Neutrophil (primary cell): ENCODE measurements around the gene DPP7.

Source experiments
- H3K27ac ChIP-seq: fragments of 200-600 bp; sonication (generic); 2 replicates; pipeline ENCODE4 v1.5.1; 2016; ENCODE audit warnings: mild to moderate bottlenecking, moderate library complexity
- H3K27me3 ChIP-seq: fragments of 200-600 bp; sonication (generic); 2 replicates; pipeline ENCODE4 v1.6.0; 2016; ENCODE audit warnings: mild to moderate bottlenecking
- H3K36me3 ChIP-seq: fragments of 200-600 bp; sonication (generic); 2 replicates; pipeline ENCODE4 v1.5.1; 2017
- H3K4me1 ChIP-seq, 2 experiments: fragments of 200-600 bp in 1 of 2; sonication (generic) in 1 of 2; 1 replicate in 1 of 2; 2 replicates in 1 of 2; pipeline versions ENCODE4 v1.5.1 to v1.6.1; 2013 to 2016; ENCODE audit warnings: low read depth in 1 of 2, low read length in 1 of 2, mild to moderate bottlenecking in 1 of 2, moderate library complexity in 1 of 2; ENCODE audit not compliant: control insufficient read depth in 1 of 2, insufficient read depth in 1 of 2
- H3K4me3 ChIP-seq, 2 experiments: fragments of 200-600 bp in 1 of 2; sonication (generic) in 1 of 2; 1 replicate in 1 of 2; 2 replicates in 1 of 2; pipeline ENCODE4 v1.5.1; 2013 to 2016; ENCODE audit warnings: low read depth in 1 of 2, low read length in 1 of 2, mild to moderate bottlenecking in 1 of 2, moderate library complexity in 1 of 2
- H3K9me3 ChIP-seq: fragments of 200-600 bp; sonication (generic); 2 replicates; pipeline ENCODE4 v1.5.1; 2016
- CTCF ChIP-seq: fragments of 200-600 bp; sonication (generic); IDR thresholded peaks from 2 replicates; pipeline ENCODE4 v1.5.1; 2016; ENCODE audit warnings: antibody characterized with exemption

Gene DPP7

GRCh38 chr9:137160716-137161557 lies 46.4 kb upstream of the DPP7 start:
- H3K27ac ChIP-seq: no peak overlapping the region
- H3K9me3 ChIP-seq: no peaks in the 10 kb centered on the region
- peaks cover 100% of the 10 kb centered on the region for H3K27me3 ChIP-seq
- no peak overlapping the region for H3K4me3 ChIP-seq
- H3K36me3 ChIP-seq: no peaks in the 10 kb centered on the region
- H3K4me1 ChIP-seq: peaks cover 3 to 7% of the 10 kb centered on the region in 2 experiments
- TF ChIP-seq CTCF: no peak

- no peak overlapping the region for H3K27ac ChIP-seq
- no peaks in the 10 kb centered on the region for H3K9me3 ChIP-seq
- TF ChIP-seq CTCF: no peak
- H3K27me3 ChIP-seq: peaks cover 100% of the 10 kb centered on the region
- H3K4me3 ChIP-seq: no peak overlapping the region
- peaks cover 3 to 7% of the 10 kb centered on the region in 2 experiments for H3K4me1 ChIP-seq
- no peaks in the 10 kb centered on the region for H3K36me3 ChIP-seq
Measured at GRCh38 chr9:137160054-137160425, 45.5 kb upstream of the DPP7 start.

DNA sequence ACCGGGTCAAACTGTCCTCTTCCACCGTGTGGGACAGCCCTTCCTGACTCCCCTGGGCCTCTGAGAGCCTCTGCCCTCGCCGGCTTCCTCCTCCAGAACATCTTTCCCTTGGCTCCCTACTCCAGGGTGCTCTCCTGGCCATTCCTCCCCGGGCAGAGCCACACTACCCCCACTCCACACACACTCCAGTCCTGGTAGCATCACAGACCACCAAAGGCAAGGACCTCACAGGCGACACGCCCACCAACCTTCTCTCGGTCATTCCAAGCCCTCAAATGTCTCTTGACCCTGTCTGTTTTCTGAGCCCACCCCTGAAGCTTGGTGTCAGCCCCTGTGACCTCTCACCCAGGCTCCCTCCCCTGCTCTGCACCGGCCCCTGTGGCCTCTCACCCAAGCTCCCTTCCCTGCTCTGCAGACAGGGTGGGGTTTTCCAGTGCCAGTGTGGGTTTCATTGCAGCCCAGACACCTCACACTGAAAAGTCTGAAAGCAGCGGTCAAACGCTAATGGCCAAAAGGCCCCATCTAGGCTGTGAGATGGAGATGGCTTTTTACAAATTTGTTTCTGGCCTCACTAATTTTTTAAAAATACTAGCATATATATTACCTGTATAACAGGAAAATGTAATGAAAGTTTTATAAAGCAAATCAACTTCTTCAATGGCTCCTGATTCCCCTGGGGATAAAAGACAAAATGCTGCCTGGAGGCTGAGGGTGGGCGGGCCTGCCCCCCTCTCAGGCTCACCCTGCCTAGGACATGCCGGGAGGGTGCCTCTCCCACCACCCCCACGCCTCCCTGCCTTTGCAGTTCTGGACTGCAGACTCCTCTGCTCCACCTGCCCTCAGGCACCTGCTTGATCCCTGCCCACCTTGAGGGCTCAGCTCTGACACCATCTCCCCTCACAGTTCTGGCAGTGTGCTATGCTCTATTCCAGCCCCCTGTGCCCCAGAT lies 44.8 kb upstream of the DPP7 start:
- H3K9me3 ChIP-seq: no peaks in the 10 kb centered on the region
- peaks cover 100% of the 10 kb centered on the region for H3K27me3 ChIP-seq

DNA sequence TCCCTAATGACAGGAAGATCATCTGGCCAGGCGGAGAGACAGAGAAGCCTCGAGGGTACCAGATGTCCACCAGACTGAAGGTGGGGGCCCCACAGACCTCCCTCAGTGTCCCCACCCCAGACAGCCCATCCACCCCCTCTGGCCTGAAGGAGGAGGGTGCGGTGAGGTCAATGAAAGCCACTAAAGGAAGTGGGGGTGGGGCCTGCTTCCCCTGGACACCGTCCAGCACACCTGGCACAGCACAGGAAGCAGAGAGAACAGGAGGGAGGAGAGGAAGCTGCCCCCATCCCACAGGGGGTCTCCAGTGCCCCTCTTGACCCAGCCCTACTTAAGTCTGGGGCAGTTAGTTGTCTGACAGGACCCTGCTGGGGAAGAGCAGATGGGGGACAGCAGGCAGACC lies 44.1 kb upstream of the DPP7 start:
- Histone ChIP-seq H3K36me3 (no peaks in the 10 kb centered on the region), H3K27ac (no peak overlapping the region), H3K9me3 (no peaks in the 10 kb centered on the region), H3K27me3 (peaks cover 95% of the 10 kb centered on the region), H3K4me1 (peaks cover 3 to 7% of the 10 kb centered on the region in 2 experiments), H3K4me3 (no peak overlapping the region)
- TF ChIP-seq CTCF: no peak

More for the DNA sequence above, 44.8 kb upstream of the DPP7 start:
- Histone ChIP-seq H3K27ac (no peak overlapping the region), H3K36me3 (no peaks in the 10 kb centered on the region), H3K4me1 (peaks cover 3 to 7% of the 10 kb centered on the region in 2 experiments), H3K4me3 (no peak overlapping the region)
- no peak for TF ChIP-seq CTCF

DNA sequence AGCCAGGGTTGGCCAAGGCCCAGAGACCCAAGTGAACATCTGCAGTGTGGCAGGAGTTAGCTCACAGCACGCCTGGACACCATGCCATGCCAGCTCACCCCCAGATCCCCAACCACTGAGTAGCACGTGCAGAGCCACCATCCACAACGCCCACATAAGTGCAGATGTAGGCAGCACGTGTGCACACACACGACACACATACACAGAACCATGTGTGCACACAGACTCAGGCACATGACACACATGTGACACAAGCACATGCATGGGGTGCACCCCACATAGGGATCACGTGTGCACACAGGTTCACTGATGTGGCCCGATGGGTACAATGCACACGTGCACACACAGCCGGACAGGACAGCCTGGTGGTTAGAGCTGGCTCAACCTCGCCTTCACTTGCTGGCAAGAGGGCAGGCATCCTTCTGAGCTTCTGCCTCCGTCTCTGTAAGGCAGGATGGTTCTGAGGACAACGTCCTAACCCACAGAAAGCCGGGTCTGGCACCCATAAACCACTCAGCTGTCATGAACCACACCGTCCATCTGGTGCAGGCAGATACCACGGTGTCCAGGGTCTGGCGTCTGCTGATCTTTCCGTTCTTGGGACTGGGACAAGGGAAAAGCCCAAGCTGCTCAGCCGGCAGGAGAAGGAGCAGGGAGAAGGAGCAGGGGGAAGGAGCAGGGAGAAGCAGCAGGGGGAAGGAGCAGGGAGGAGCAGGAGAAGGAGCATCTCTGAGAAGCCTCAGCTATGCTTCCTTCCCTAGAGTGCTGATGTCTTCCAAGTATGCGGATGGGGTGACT lies 43.3 kb upstream of the DPP7 start:
- Histone ChIP-seq H3K36me3 (no peaks in the 10 kb centered on the region), H3K4me1 (peaks cover 0 to 3% of the 10 kb centered on the region in 2 experiments), H3K27ac (no peak overlapping the region), H3K27me3 (peaks cover 93% of the 10 kb centered on the region), H3K4me3 (no peak overlapping the region), H3K9me3 (no peaks in the 10 kb centered on the region)
- no peak for TF ChIP-seq CTCF
